Fibroblast of lung (primary cell): ENCODE results near the gene CCDC102A. TPM values are rescaled to one million over a fixed set of nuclear protein-coding genes. Genes with fewer than 3 reads are reported as not detected.

Experiments used
- DNase-seq, 2 donors: peaks; one replicate each; pipeline versions ENCODE4 v3.0.0 to v3.0.0-alpha.2; 2010; ENCODE audit warnings: low read depth in 2 of 2
- H2AFZ ChIP-seq: 2 replicates; pipeline ENCODE4 v1.5.1; 2012; ENCODE audit warnings: low read length, control low read depth, inconsistent platforms
- H3K27ac ChIP-seq: 2 replicates; pipeline ENCODE4 v1.5.1; 2011; ENCODE audit warnings: low read length, control low read depth; ENCODE audit not compliant: insufficient read depth
- H3K27me3 ChIP-seq: 2 replicates; pipeline ENCODE4 v1.5.1; 2011; ENCODE audit warnings: mild to moderate bottlenecking, low read length; ENCODE audit not compliant: control insufficient read depth, insufficient read depth
- H3K36me3 ChIP-seq: 2 replicates; pipeline ENCODE4 v1.5.1; 2011; ENCODE audit warnings: low read length; ENCODE audit not compliant: control insufficient read depth, insufficient read depth
- H3K4me1 ChIP-seq: 2 replicates; pipeline ENCODE4 v1.5.1; 2011; ENCODE audit warnings: low read length; ENCODE audit not compliant: control insufficient read depth, insufficient read depth; ENCODE audit errors: extremely low read depth
- H3K4me2 ChIP-seq: 2 replicates; pipeline ENCODE4 v1.5.1; 2011; ENCODE audit warnings: low read length, control low read depth; ENCODE audit not compliant: insufficient read depth; ENCODE audit errors: extremely low read depth
- H3K4me3 ChIP-seq, 4 experiments: fragments of 200-600 bp in 1 of 4; sonication (generic) in 1 of 4; replicated peaks in 1 of 4; 2 replicates each; pipeline ENCODE4 v1.5.1; 2011 to 2016; ENCODE audit warnings: low read length in 4 of 4, low read depth in 3 of 4, mild to moderate bottlenecking in 3 of 4, control low read depth in 2 of 4, inconsistent platforms in 1 of 4, mixed read lengths in 1 of 4; ENCODE audit not compliant: insufficient read depth in 1 of 4; ENCODE audit errors: control extremely low read depth in 1 of 4
- H3K79me2 ChIP-seq: 2 replicates; pipeline ENCODE4 v1.5.1; 2012; ENCODE audit warnings: mild to moderate bottlenecking, low read length, inconsistent platforms; ENCODE audit not compliant: control insufficient read depth, insufficient read depth
- H3K9ac ChIP-seq: 2 replicates; pipeline ENCODE4 v1.5.1; 2011; ENCODE audit warnings: mild to moderate bottlenecking, low read length, control low read depth; ENCODE audit not compliant: insufficient read depth
- H3K9me3 ChIP-seq: 2 replicates; pipeline ENCODE4 v1.5.1; 2012; ENCODE audit warnings: low read depth, low read length; ENCODE audit not compliant: control insufficient read depth, insufficient read depth
- H4K20me1 ChIP-seq: 2 replicates; pipeline ENCODE4 v1.5.1; 2011; ENCODE audit warnings: low read length; ENCODE audit not compliant: control insufficient read depth, insufficient read depth; ENCODE audit errors: extremely low read depth
- EZH2 ChIP-seq: IDR thresholded peaks from 2 replicates; pipeline ENCODE4 v1.5.1; 2012; ENCODE audit warnings: low read length, control low read depth, mild to moderate bottlenecking; ENCODE audit errors: missing control alignments
- polyA plus RNA-seq, 2 donors: library from polyadenylated mRNA; depleted of rRNA in 1 of 2; stranded (reverse) in 1 of 2; unstranded in 1 of 2; fragments of >200 nt; gene quantifications; 2 replicates each; pipeline ENCODE4 v1.2.1, GENCODE V29; 2011 to 2012; ENCODE audit warnings: missing spikeins in 1 of 2
- total RNA-seq: library from RNA; depleted of rRNA; stranded (reverse); fragments of >200 nt; gene quantifications from 2 replicates; pipeline ENCODE4 v1.2.1, GENCODE V29; 2014
- TF ChIP-seq, protein P1 (sequence below), 2 donors: IDR thresholded peaks in 1 of 2; conservative IDR thresholded peaks in 1 of 2; 1 replicate in 1 of 2; 2 replicates in 1 of 2; pipeline ENCODE4 v1.5.1; 2011 to 2012; ENCODE audit warnings: low read length in 2 of 2, control low read depth in 1 of 2, inconsistent platforms in 1 of 2, low read depth in 1 of 2, mild to moderate bottlenecking in 1 of 2

Gene CCDC102A
- total and polyA plus RNA-seq, 2 donors (not counting 1 experiment from before 2014, with no cell fraction given) = 7.1 to 16.7 TPM

DNA sequence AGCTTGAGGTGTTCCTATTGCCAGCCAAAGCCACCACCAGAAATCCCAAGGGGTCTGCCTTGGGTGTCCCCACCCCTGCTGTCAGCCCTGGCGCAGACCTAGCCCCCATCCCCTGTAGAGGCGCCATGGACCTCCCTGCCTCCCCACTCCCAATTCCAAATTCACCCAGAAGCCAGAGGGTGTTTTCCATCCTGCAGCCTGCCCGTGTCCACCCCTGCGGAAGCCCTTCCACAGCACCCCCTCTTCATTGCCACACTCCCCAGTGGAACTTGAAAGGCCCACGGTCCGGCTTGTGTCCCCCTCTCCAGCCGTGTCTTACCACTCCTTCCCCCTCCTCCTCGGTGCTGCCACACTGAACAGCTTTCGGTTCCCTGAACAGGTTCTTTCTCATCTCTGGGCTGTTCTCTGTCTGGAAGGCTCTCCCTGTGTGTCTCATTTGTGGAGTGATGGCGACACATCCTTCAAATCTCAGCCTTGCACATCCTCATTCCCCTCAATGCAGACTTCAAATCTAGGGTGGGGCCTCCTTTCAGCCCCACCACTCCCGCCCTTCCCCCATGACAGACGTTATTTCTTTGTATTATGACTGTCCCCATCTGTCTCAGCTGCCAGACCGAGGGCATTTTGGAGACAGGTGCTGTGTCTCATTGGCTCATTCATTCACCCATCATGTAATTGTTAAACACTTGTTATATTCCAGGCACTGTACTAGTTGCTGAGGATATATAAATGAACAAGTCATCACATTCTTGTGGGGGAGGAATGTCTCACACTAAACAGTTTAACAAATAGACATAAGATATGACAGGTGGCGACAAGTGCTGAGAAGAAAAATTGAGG lies 42.4 kb upstream of the CCDC102A start:
- no peak overlapping the region for H3K9ac ChIP-seq
- no peaks in the 10 kb centered on the region for H4K20me1 ChIP-seq
- no peak overlapping the region for H3K4me2 ChIP-seq
- no peak for DNase-seq
- no peaks in the 10 kb centered on the region for H3K4me1 ChIP-seq
- H3K27ac ChIP-seq = no peak overlapping the region
- no peak overlapping the region for H3K4me3 ChIP-seq
- H2AFZ ChIP-seq = no peak overlapping the region
- no peaks in the 10 kb centered on the region for H3K79me2 ChIP-seq
- TF ChIP-seq, protein P1, sequence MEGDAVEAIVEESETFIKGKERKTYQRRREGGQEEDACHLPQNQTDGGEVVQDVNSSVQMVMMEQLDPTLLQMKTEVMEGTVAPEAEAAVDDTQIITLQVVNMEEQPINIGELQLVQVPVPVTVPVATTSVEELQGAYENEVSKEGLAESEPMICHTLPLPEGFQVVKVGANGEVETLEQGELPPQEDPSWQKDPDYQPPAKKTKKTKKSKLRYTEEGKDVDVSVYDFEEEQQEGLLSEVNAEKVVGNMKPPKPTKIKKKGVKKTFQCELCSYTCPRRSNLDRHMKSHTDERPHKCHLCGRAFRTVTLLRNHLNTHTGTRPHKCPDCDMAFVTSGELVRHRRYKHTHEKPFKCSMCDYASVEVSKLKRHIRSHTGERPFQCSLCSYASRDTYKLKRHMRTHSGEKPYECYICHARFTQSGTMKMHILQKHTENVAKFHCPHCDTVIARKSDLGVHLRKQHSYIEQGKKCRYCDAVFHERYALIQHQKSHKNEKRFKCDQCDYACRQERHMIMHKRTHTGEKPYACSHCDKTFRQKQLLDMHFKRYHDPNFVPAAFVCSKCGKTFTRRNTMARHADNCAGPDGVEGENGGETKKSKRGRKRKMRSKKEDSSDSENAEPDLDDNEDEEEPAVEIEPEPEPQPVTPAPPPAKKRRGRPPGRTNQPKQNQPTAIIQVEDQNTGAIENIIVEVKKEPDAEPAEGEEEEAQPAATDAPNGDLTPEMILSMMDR (conservative IDR thresholded peaks at IDR 0.05 in 1 of 2, IDR thresholded peaks at IDR 0.05 in 1 of 2; ENCODE audit: low read depth in 1 of 2, low read length in 2 of 2) = no peak
- TF ChIP-seq EZH2 = no peak
- no peaks in the 10 kb centered on the region for H3K36me3 ChIP-seq
- no peaks in the 10 kb centered on the region for H3K9me3 ChIP-seq
- H3K27me3 ChIP-seq = peaks cover 5% of the 10 kb centered on the region

DNA sequence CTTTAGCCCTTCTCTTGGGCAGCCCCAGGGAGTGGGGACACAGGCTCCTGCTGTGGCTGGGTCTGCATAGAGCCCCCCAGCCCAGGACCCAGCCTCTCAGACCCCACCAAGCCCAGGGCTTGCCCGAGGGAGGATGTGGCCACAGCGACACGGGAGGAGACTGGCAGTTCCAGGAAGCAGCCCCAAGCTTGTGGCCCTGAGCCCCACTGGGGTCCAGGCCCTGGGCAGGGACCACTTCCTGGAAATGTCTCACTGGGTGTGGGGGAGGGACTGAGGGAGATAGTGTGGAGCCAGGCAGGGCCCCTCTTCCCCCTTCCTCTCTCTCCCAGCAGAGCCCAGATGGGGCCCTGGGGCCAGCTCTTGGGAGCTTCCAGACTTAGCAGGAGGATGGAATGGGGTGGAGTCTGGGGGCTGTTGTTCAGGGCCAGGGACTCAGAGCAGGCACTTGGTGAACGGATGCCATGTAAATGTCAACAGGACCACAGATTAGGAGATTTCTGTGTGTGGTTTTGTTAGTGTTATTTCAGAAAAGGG lies 41.4 kb upstream of the CCDC102A start:
- H3K27ac ChIP-seq = no peak overlapping the region
- TF ChIP-seq, protein P1 (conservative IDR thresholded peaks at IDR 0.05 in 1 of 2, IDR thresholded peaks at IDR 0.05 in 1 of 2; ENCODE audit: low read depth in 1 of 2, low read length in 2 of 2) = no peak
- no peak for TF ChIP-seq EZH2
- no peak overlapping the region for H3K4me2 ChIP-seq
- no peaks in the 10 kb centered on the region for H3K4me1 ChIP-seq
- H2AFZ ChIP-seq = no peak overlapping the region
- no peaks in the 10 kb centered on the region for H4K20me1 ChIP-seq
- H3K9me3 ChIP-seq = no peaks in the 10 kb centered on the region
- H3K27me3 ChIP-seq = no peaks in the 10 kb centered on the region
- DNase-seq = no peak
- no peaks in the 10 kb centered on the region for H3K36me3 ChIP-seq
- H3K4me3 ChIP-seq = no peak overlapping the region
- H3K9ac ChIP-seq = no peak overlapping the region
- H3K79me2 ChIP-seq = no peaks in the 10 kb centered on the region

DNA sequence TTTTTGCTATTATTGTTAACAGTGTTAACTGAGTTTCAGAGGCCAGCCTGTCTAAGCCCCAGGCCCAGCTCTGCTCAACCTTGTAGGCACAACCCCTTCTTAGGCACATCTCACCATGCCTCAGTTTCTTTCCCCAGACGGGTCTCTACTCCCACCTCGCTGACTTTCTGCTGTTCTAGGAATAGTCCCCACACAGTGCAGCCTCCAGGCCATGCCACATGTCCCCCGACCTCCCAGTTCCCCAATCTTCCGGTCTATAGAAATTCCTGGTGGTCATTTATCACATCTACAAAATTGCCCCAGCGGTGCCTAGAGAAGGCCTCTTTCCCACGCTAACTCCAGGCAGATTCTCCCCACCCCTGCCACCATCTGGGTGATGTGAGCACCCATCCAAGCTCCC lies 40.8 kb upstream of the CCDC102A start:
- Histone ChIP-seq H3K9ac (no peak overlapping the region), H3K79me2 (no peaks in the 10 kb centered on the region), H3K4me2 (no peak overlapping the region), H3K27ac (no peak overlapping the region), H2AFZ (no peak overlapping the region), H3K4me3 (no peak overlapping the region), H3K9me3 (no peaks in the 10 kb centered on the region), H3K27me3 (no peaks in the 10 kb centered on the region), H3K36me3 (no peaks in the 10 kb centered on the region), H4K20me1 (no peaks in the 10 kb centered on the region), H3K4me1 (no peaks in the 10 kb centered on the region)
- no peak for TF ChIP-seq EZH2
- TF ChIP-seq, protein P1 (conservative IDR thresholded peaks at IDR 0.05 in 1 of 2, IDR thresholded peaks at IDR 0.05 in 1 of 2; ENCODE audit: low read depth in 1 of 2, low read length in 2 of 2) = no peak
- DNase-seq = no peak
